ENCODE measurements around the gene PMM2. TPM values are rescaled to one million over a fixed set of nuclear protein-coding genes. Genes with fewer than 3 reads are reported as not detected.
A peak's percentile ranks its signal among the peaks of the same experiment; 100 is the strongest.

PMM2 gene
- polyA plus RNA-seq, 1 donor (not counting 4 experiments of a cell fraction or from before 2014, with no cell fraction given) = 38.6 TPM

GRCh38 chr16:8848939-8849391 lies 51.3 kb downstream of the PMM2 start:
- H3K4me1 ChIP-seq (ENCODE audit: control insufficient read depth, extremely low read depth, insufficient read depth, low read length) = peaks cover 34% of the 10 kb centered on the region
- peaks cover 3% of the 10 kb centered on the region for H4K20me1 ChIP-seq (ENCODE audit: control insufficient read depth, extremely low read depth, insufficient read depth, low read length)
- peak overlapping the region; percentile 11 for H3K4me2 ChIP-seq (ENCODE audit: control insufficient read depth, extremely low read depth, insufficient read depth, low read depth, low read length)
- peak overlapping the region; percentile 78 for H3K27ac ChIP-seq (ENCODE audit: control insufficient read depth, insufficient read depth, low read length)
- H3K9me1 ChIP-seq (ENCODE audit: control insufficient read depth, extremely low read depth, insufficient read depth, low read length) = peaks cover 2% of the 10 kb centered on the region
- peak overlapping the region in 1 of 3 experiments; percentile 2 for H3K4me3 ChIP-seq (ENCODE audit: control insufficient read depth in 2 of 3, extremely low read depth in 1 of 3, insufficient read depth in 2 of 3, low read depth in 1 of 3, low read length in 3 of 3)
- no peak overlapping the region for H2AFZ ChIP-seq (ENCODE audit: control insufficient read depth, low read length)
- H3K79me2 ChIP-seq (ENCODE audit: control insufficient read depth, insufficient read depth, low read length) = peaks cover 12% of the 10 kb centered on the region
- dilution Hi-C loops (cut with MboI; ENCODE audit: extremely low pct_ligation_motif_present, low sequenced_read_pairs) = no loop called here
- H3K9me3 ChIP-seq (ENCODE audit: control insufficient read depth, low read depth, low read length) = no peaks in the 10 kb centered on the region
- no peaks in the 10 kb centered on the region for H3K27me3 ChIP-seq (ENCODE audit: control insufficient read depth, extremely low read depth, insufficient read depth, low read length)
- H3K9ac ChIP-seq (ENCODE audit: control insufficient read depth, extremely low read depth, insufficient read depth, low read length) = no peak overlapping the region
- H3K36me3 ChIP-seq (ENCODE audit: control insufficient read depth in 2 of 2, extremely low read depth in 1 of 2, insufficient read depth in 2 of 2, low read length in 2 of 2) = peaks cover 21 to 45% of the 10 kb centered on the region in 2 experiments
- FAIRE-seq (peak; percentile 86), DNase-seq (ENCODE audit: low read depth, low spot score) (no peak)
- TF ChIP-seq CTCF (optimal IDR thresholded peaks at IDR 0.05 in 1 of 3, IDR thresholded peaks at IDR 0.05 in 1 of 3, conservative IDR thresholded peaks at IDR 0.05 in 1 of 3; ENCODE audit: extremely low read depth in 1 of 3, insufficient read depth in 2 of 3, low read length in 3 of 3) (no peak), EZH2 (IDR thresholded peaks at IDR 0.05; ENCODE audit: low read length) (no peak)

GRCh38 chr16:8849411-8850011 lies 51.9 kb downstream of the PMM2 start:
- DNase-seq (ENCODE audit: low read depth, low spot score) (no peak), FAIRE-seq (no peak)
- TF ChIP-seq CTCF (optimal IDR thresholded peaks at IDR 0.05 in 1 of 3, IDR thresholded peaks at IDR 0.05 in 1 of 3, conservative IDR thresholded peaks at IDR 0.05 in 1 of 3; ENCODE audit: extremely low read depth in 1 of 3, insufficient read depth in 2 of 3, low read length in 3 of 3) (no peak), EZH2 (IDR thresholded peaks at IDR 0.05; ENCODE audit: low read length) (no peak)
- peaks cover 12% of the 10 kb centered on the region for H3K79me2 ChIP-seq (ENCODE audit: control insufficient read depth, insufficient read depth, low read length)
- no peaks in the 10 kb centered on the region for H3K9me3 ChIP-seq (ENCODE audit: control insufficient read depth, low read depth, low read length)
- H4K20me1 ChIP-seq (ENCODE audit: control insufficient read depth, extremely low read depth, insufficient read depth, low read length) = peaks cover 3% of the 10 kb centered on the region
- peak overlapping the region in 1 of 3 experiments; percentile 2 for H3K4me3 ChIP-seq (ENCODE audit: control insufficient read depth in 2 of 3, extremely low read depth in 1 of 3, insufficient read depth in 2 of 3, low read depth in 1 of 3, low read length in 3 of 3)
- peak overlapping the region; percentile 11 for H3K4me2 ChIP-seq (ENCODE audit: control insufficient read depth, extremely low read depth, insufficient read depth, low read depth, low read length)
- dilution Hi-C loops (cut with MboI; ENCODE audit: extremely low pct_ligation_motif_present, low sequenced_read_pairs) = no loop called here
- no peak overlapping the region for H3K9ac ChIP-seq (ENCODE audit: control insufficient read depth, extremely low read depth, insufficient read depth, low read length)
- peaks cover 34% of the 10 kb centered on the region for H3K4me1 ChIP-seq (ENCODE audit: control insufficient read depth, extremely low read depth, insufficient read depth, low read length)
- H2AFZ ChIP-seq (ENCODE audit: control insufficient read depth, low read length) = no peak overlapping the region
- peaks cover 21 to 47% of the 10 kb centered on the region in 2 experiments for H3K36me3 ChIP-seq (ENCODE audit: control insufficient read depth in 2 of 2, extremely low read depth in 1 of 2, insufficient read depth in 2 of 2, low read length in 2 of 2)
- H3K27ac ChIP-seq (ENCODE audit: control insufficient read depth, insufficient read depth, low read length) = peak overlapping the region; percentile 78
- H3K27me3 ChIP-seq (ENCODE audit: control insufficient read depth, extremely low read depth, insufficient read depth, low read length) = no peaks in the 10 kb centered on the region
- H3K9me1 ChIP-seq (ENCODE audit: control insufficient read depth, extremely low read depth, insufficient read depth, low read length) = peaks cover 2% of the 10 kb centered on the region

All from keratinocyte (primary cell).